RWPE2 (cell line): ENCODE data around the gene TMEM145.

Experiments used
- ATAC-seq: fragments of 200-7000 bp; cut with Tn5 transposase; 3 replicates; pipeline ENCODE4 v1.9.1; 2021; ENCODE audit warnings: low read depth
- DNase-seq: peaks from one replicate; pipeline ENCODE4 v3.0.0-alpha.2; 2020; ENCODE audit warnings: low spot score
- H3K27ac ChIP-seq: fragments of 450-650 bp; 2 replicates; pipeline ENCODE4 v1.5.1; 2017; ENCODE audit warnings: mild to moderate bottlenecking; ENCODE audit not compliant: poor library complexity, severe bottlenecking
- H3K27me3 ChIP-seq: fragments of 250-450 bp; sonication (Bioruptor Pico); 2 replicates; pipeline ENCODE4 v1.5.1; 2021; ENCODE audit warnings: mild to moderate bottlenecking, moderate library complexity; ENCODE audit not compliant: insufficient read depth, poor library complexity, severe bottlenecking
- H3K36me3 ChIP-seq: fragments of 250-450 bp; sonication (Bioruptor Pico); 2 replicates; pipeline ENCODE4 v1.5.1; 2020; ENCODE audit warnings: low read depth, mild to moderate bottlenecking, moderate library complexity
- H3K4me1 ChIP-seq: fragments of 250-450 bp; sonication (Bioruptor Pico); 2 replicates; pipeline ENCODE4 v1.5.1; 2021; ENCODE audit warnings: mild to moderate bottlenecking, moderate library complexity; ENCODE audit not compliant: insufficient read depth, poor library complexity, severe bottlenecking
- H3K4me3 ChIP-seq: fragments of 250-450 bp; sonication (Bioruptor Pico); 2 replicates; pipeline ENCODE4 v1.5.1; 2021; ENCODE audit warnings: mild to moderate bottlenecking, moderate library complexity; ENCODE audit not compliant: severe bottlenecking
- H3K9me3 ChIP-seq: fragments of 250-450 bp; sonication (Bioruptor Pico); 2 replicates; pipeline ENCODE4 v1.5.1; 2021; ENCODE audit warnings: mild to moderate bottlenecking, moderate library complexity; ENCODE audit not compliant: severe bottlenecking
- TF ChIP-seq, protein P1 (sequence below): fragments of 450-650 bp; IDR thresholded peaks from one replicate; pipeline ENCODE4 v1.5.1; 2017; ENCODE audit warnings: mild to moderate bottlenecking, moderate library complexity; ENCODE audit not compliant: poor library complexity, severe bottlenecking

The TMEM145 gene

DNA sequence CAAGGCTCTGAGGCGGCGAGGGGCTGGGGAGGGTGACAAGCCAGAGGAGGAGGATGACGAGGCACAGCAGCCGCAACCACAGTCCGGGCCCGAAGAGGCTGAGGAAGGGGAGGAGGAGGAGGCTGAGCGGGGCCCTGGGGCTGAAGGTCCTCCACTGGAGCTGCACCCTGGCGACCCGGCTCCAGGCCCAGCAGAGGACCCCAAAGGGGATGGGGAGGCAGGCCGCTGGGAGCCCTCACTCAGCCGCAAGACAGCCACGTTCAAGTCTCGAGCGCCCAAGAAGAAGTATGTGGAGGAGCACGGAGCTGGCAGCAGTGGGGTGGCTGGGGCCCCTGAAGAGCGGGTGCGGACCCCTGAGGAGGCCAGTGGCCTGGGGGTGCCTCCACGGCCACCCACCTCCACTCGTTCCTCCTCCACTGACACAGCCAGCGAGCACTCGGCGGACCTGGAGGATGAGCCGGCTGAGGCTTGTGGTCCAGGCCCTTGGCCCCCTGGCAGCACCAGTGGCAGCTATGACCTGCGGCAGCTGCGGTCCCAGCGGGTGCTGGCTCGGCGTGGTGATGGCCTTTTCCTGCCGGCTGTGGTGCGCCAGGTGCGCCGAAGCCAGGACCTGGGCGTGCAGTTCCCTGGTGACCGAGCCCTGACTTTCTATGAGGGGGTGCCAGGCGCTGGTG, 41.1 kb upstream of the TMEM145 start:
- TF ChIP-seq, protein P1, sequence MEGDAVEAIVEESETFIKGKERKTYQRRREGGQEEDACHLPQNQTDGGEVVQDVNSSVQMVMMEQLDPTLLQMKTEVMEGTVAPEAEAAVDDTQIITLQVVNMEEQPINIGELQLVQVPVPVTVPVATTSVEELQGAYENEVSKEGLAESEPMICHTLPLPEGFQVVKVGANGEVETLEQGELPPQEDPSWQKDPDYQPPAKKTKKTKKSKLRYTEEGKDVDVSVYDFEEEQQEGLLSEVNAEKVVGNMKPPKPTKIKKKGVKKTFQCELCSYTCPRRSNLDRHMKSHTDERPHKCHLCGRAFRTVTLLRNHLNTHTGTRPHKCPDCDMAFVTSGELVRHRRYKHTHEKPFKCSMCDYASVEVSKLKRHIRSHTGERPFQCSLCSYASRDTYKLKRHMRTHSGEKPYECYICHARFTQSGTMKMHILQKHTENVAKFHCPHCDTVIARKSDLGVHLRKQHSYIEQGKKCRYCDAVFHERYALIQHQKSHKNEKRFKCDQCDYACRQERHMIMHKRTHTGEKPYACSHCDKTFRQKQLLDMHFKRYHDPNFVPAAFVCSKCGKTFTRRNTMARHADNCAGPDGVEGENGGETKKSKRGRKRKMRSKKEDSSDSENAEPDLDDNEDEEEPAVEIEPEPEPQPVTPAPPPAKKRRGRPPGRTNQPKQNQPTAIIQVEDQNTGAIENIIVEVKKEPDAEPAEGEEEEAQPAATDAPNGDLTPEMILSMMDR = no peak
- peaks cover 27% of the 10 kb centered on the region for H3K36me3 ChIP-seq
- no peaks in the 10 kb centered on the region for H3K9me3 ChIP-seq
- no peak overlapping the region for H3K4me3 ChIP-seq
- DNase-seq (peak; percentile 51), ATAC-seq (no peak)
- peak overlapping the region; percentile 98 for H3K27ac ChIP-seq
- no peaks in the 10 kb centered on the region for H3K27me3 ChIP-seq
- H3K4me1 ChIP-seq = peaks cover 14% of the 10 kb centered on the region

GRCh38 chr19:42272535-42272897, 40.6 kb upstream of the TMEM145 start:
- Histone ChIP-seq H3K4me3 (no peak overlapping the region), H3K4me1 (peaks cover 19% of the 10 kb centered on the region), H3K36me3 (peaks cover 32% of the 10 kb centered on the region), H3K27ac (no peak overlapping the region), H3K27me3 (no peaks in the 10 kb centered on the region), H3K9me3 (no peaks in the 10 kb centered on the region)
- DNase-seq = peak; percentile 45
- TF ChIP-seq, protein P1 = no peak
- ATAC-seq = no peak

GRCh38 chr19:42272989-42273406, 40.1 kb upstream of the TMEM145 start:
- peaks cover 33% of the 10 kb centered on the region for H3K36me3 ChIP-seq

GRCh38 chr19:42273407-42274064, 39.6 kb upstream of the TMEM145 start:
- Histone ChIP-seq H3K9me3 (no peaks in the 10 kb centered on the region), H3K4me1 (peaks cover 27% of the 10 kb centered on the region), H3K4me3 (no peak overlapping the region), H3K27me3 (no peaks in the 10 kb centered on the region), H3K36me3 (peaks cover 33% of the 10 kb centered on the region), H3K27ac (no peak overlapping the region)
- TF ChIP-seq, protein P1 = no peak
- ATAC-seq (no peak), DNase-seq (peak; percentile 61)

More at GRCh38 chr19:42272989-42273406, 40.1 kb upstream of the TMEM145 start:
- Histone ChIP-seq H3K27ac (no peak overlapping the region), H3K9me3 (no peaks in the 10 kb centered on the region), H3K27me3 (no peaks in the 10 kb centered on the region), H3K4me1 (peaks cover 23% of the 10 kb centered on the region), H3K4me3 (no peak overlapping the region)
- DNase-seq (peak; percentile 58), ATAC-seq (no peak)
- TF ChIP-seq, protein P1 = no peak
